ENCODE data around the gene FYB1. TPM values are rescaled to one million over a fixed set of nuclear protein-coding genes. Genes with fewer than 3 reads are reported as not detected.

FYB1 gene
- total RNA-seq, 1 experiment from 2014 or later: 0.68 TPM

- Histone ChIP-seq H3K4me3 (peak overlapping the region; percentile 99), H3K27ac (peak overlapping the region; percentile 97)
- DNase-seq (ENCODE audit: low read depth in 1 of 2, low spot score in 2 of 2): peak; percentile 45 to 74
Measured at GRCh38 chr5:39072925-39073766, 146.2 kb downstream of the FYB1 start.

GRCh38 chr5:39068099-39068498, 151.3 kb downstream of the FYB1 start:
- Histone ChIP-seq H3K4me1 (replicated peaks) (peaks cover 4% of the 10 kb centered on the region), H3K27me3 (replicated peaks) (no peaks in the 10 kb centered on the region), H3K9me3 (replicated peaks) (no peaks in the 10 kb centered on the region), H3K27ac (no peak overlapping the region), H3K4me3 (no peak overlapping the region), H3K36me3 (peaks cover 22% of the 10 kb centered on the region)
- DNase-seq (ENCODE audit: low read depth in 1 of 2, low spot score in 2 of 2): no peak

More at GRCh38 chr5:39072925-39073766, 146.2 kb downstream of the FYB1 start:
- Histone ChIP-seq H3K36me3 (peaks cover 14% of the 10 kb centered on the region), H3K9me3 (replicated peaks) (no peaks in the 10 kb centered on the region), H3K27me3 (replicated peaks) (no peaks in the 10 kb centered on the region), H3K4me1 (replicated peaks) (peaks cover 7% of the 10 kb centered on the region)

- Histone ChIP-seq H3K36me3 (peaks cover 19% of the 10 kb centered on the region), H3K9me3 (replicated peaks) (no peaks in the 10 kb centered on the region), H3K4me3 (no peak overlapping the region), H3K27me3 (replicated peaks) (no peaks in the 10 kb centered on the region), H3K27ac (no peak overlapping the region), H3K4me1 (replicated peaks) (peaks cover 5% of the 10 kb centered on the region; the same call in 1 of the 2 replicates)
- DNase-seq (ENCODE audit: low read depth in 1 of 2, low spot score in 2 of 2): no peak
Measured at GRCh38 chr5:39064450-39064849, 154.9 kb downstream of the FYB1 start.

GRCh38 chr5:39063037-39063436, 156.3 kb downstream of the FYB1 start:
- Histone ChIP-seq H3K9me3 (replicated peaks) (no peaks in the 10 kb centered on the region), H3K4me1 (replicated peaks) (peaks cover 5% of the 10 kb centered on the region; the same call in 1 of the 2 replicates), H3K36me3 (peaks cover 14% of the 10 kb centered on the region), H3K4me3 (no peak overlapping the region), H3K27ac (no peak overlapping the region), H3K27me3 (replicated peaks) (no peaks in the 10 kb centered on the region)
- no peak for DNase-seq (ENCODE audit: low read depth in 1 of 2, low spot score in 2 of 2)

GRCh38 chr5:39062530-39062929, 156.8 kb downstream of the FYB1 start:
- Histone ChIP-seq H3K27me3 (replicated peaks) (no peaks in the 10 kb centered on the region), H3K4me3 (no peak overlapping the region), H3K27ac (no peak overlapping the region), H3K9me3 (replicated peaks) (no peaks in the 10 kb centered on the region), H3K36me3 (peaks cover 10% of the 10 kb centered on the region), H3K4me1 (replicated peaks) (peaks cover 5% of the 10 kb centered on the region; the same call in 1 of the 2 replicates)
- no peak for DNase-seq (ENCODE audit: low read depth in 1 of 2, low spot score in 2 of 2)

- H3K27ac ChIP-seq: no peak overlapping the region
- no peak overlapping the region for H3K4me3 ChIP-seq
- H3K27me3 ChIP-seq (replicated peaks): no peaks in the 10 kb centered on the region
- no peak for DNase-seq (ENCODE audit: low read depth in 1 of 2, low spot score in 2 of 2)
- H3K9me3 ChIP-seq (replicated peaks): no peaks in the 10 kb centered on the region
- peaks cover 5% of the 10 kb centered on the region; the same call in 1 of the 2 replicates for H3K4me1 ChIP-seq (replicated peaks)
- peaks cover 10% of the 10 kb centered on the region for H3K36me3 ChIP-seq
Measured at GRCh38 chr5:39062104-39062503, 157.3 kb downstream of the FYB1 start.

- Histone ChIP-seq H3K27me3 (replicated peaks) (no peaks in the 10 kb centered on the region), H3K4me3 (no peak overlapping the region), H3K4me1 (replicated peaks) (peaks cover 5% of the 10 kb centered on the region; the same call in 1 of the 2 replicates)
Measured at GRCh38 chr5:39059064-39059463, 160.3 kb downstream of the FYB1 start.

GRCh38 chr5:39058178-39058921, 161.0 kb downstream of the FYB1 start:
- Histone ChIP-seq H3K4me1 (replicated peaks) (peaks cover 5% of the 10 kb centered on the region; the same call in 1 of the 2 replicates), H3K27me3 (replicated peaks) (no peaks in the 10 kb centered on the region), H3K27ac (no peak overlapping the region; the same call in 1 of the 2 replicates), H3K9me3 (replicated peaks) (no peaks in the 10 kb centered on the region), H3K4me3 (no peak overlapping the region), H3K36me3 (peaks cover 6% of the 10 kb centered on the region; the same call in 1 of the 2 replicates)
- no peak for DNase-seq (ENCODE audit: low read depth in 1 of 2, low spot score in 2 of 2)

More at GRCh38 chr5:39059064-39059463, 160.3 kb downstream of the FYB1 start:
- Histone ChIP-seq H3K36me3 (peaks cover 6% of the 10 kb centered on the region; the same call in 1 of the 2 replicates), H3K9me3 (replicated peaks) (no peaks in the 10 kb centered on the region), H3K27ac (no peak overlapping the region)
- no peak for DNase-seq (ENCODE audit: low read depth in 1 of 2, low spot score in 2 of 2)

GRCh38 chr5:39057734-39058133, 161.6 kb downstream of the FYB1 start:
- no peak overlapping the region; the same call in 1 of the 2 replicates for H3K27ac ChIP-seq
- H3K4me1 ChIP-seq (replicated peaks): peaks cover 2% of the 10 kb centered on the region; the same call in 1 of the 2 replicates
- no peak overlapping the region for H3K4me3 ChIP-seq
- no peaks in the 10 kb centered on the region for H3K9me3 ChIP-seq (replicated peaks)
- no peaks in the 10 kb centered on the region for H3K27me3 ChIP-seq (replicated peaks)
- no peak for DNase-seq (ENCODE audit: low read depth in 1 of 2, low spot score in 2 of 2)
- peaks cover 6% of the 10 kb centered on the region; the same call in 1 of the 2 replicates for H3K36me3 ChIP-seq

GRCh38 chr5:39055768-39056398, 163.5 kb downstream of the FYB1 start:
- H3K4me1 ChIP-seq (replicated peaks): no peaks in the 10 kb centered on the region
- H3K4me3 ChIP-seq: no peak overlapping the region
- no peaks in the 10 kb centered on the region for H3K9me3 ChIP-seq (replicated peaks)
- H3K27me3 ChIP-seq (replicated peaks): no peaks in the 10 kb centered on the region
- H3K27ac ChIP-seq: no peak overlapping the region
- DNase-seq (ENCODE audit: low read depth in 1 of 2, low spot score in 2 of 2): no peak
- peaks cover 6% of the 10 kb centered on the region; the same call in 1 of the 2 replicates for H3K36me3 ChIP-seq

Other genes with a start within 250 kb of the FYB1 start
- gene RICTOR, start 145.2 kb downstream of the FYB1 start, total RNA-seq (2014; rRNA removed; shearing (Covaris generic)): 15.7 and 16.8 TPM in 2 replicates
- gene C9, start 144.9 kb upstream of the FYB1 start, total RNA-seq (2014; rRNA removed; shearing (Covaris generic)): 0.37 TPM in 1 of 2 replicates, not detected in the other
- gene DAB2, start 205.4 kb upstream of the FYB1 start, total RNA-seq (2014; rRNA removed; shearing (Covaris generic)): 49.9 and 65.0 TPM in 2 replicates